ENCODE data around the gene SUOX. TPM values are rescaled to one million over a fixed set of nuclear protein-coding genes. Genes with fewer than 3 reads are reported as not detected.

SUOX gene
- total and polyA plus RNA-seq, 2 of the 4 experiments (the other 2 are of a cell fraction), result 17.8 to 19.4 TPM

GRCh38 chr12:56011509-56012090 is 14.5 kb downstream of the SUOX start:
- no peak overlapping the region for H2AK5ac ChIP-seq (ENCODE audit: low read depth, low read length)
- DNase-seq (no peak), ATAC-seq (ENCODE audit: low read depth) (no peak)
- H3K27ac ChIP-seq (ENCODE audit: insufficient read depth, low read length), result no peak overlapping the region
- peaks cover 7% of the 10 kb centered on the region for H3K9me1 ChIP-seq (ENCODE audit: insufficient read depth, low read length)
- no peak overlapping the region for H2BK120ac ChIP-seq (ENCODE audit: low read depth, low read length)
- dilution Hi-C loops (cut with HindIII; ENCODE audit: low sequenced_read_pairs, unreplicated experiment), result no loop called here
- no peak overlapping the region for H2BK5ac ChIP-seq (ENCODE audit: low read depth, low read length, poor library complexity, severe bottlenecking)
- TF ChIP-seq RCOR1 (IDR thresholded peaks at IDR 0.05; ENCODE audit: insufficient replicate concordance, low read length), result no peak
- no peak for TF ChIP-seq CEBPB (IDR thresholded peaks at IDR 0.05; ENCODE audit: low read depth, low read length)
- no peak for TF ChIP-seq BHLHE40 (IDR thresholded peaks at IDR 0.05; ENCODE audit: low read depth, low read length)
- no peak for TF ChIP-seq MAZ (IDR thresholded peaks at IDR 0.05; ENCODE audit: borderline replicate concordance, low read depth, low read length)
- no peak for TF ChIP-seq POLR2A (IDR thresholded peaks at IDR 0.05; ENCODE audit: low read depth, low read length)
- no peak for TF ChIP-seq SMC3 (IDR thresholded peaks at IDR 0.05; ENCODE audit: low read depth, low read length)
- TF ChIP-seq MXI1 (IDR thresholded peaks at IDR 0.05; ENCODE audit: borderline replicate concordance, low read depth, low read length), result no peak
- TF ChIP-seq ELK1 (IDR thresholded peaks at IDR 0.05; ENCODE audit: borderline replicate concordance, low read depth, low read length), result no peak
- no peak for TF ChIP-seq USF2 (IDR thresholded peaks at IDR 0.05; ENCODE audit: low read depth, low read length)
- TF ChIP-seq FOS (IDR thresholded peaks at IDR 0.05; ENCODE audit: low read depth, low read length), result no peak
- no peak for TF ChIP-seq CTCF (conservative IDR thresholded peaks at IDR 0.05; ENCODE audit: low read depth, low read length)
- no peak for TF ChIP-seq RFX5 (IDR thresholded peaks at IDR 0.05; ENCODE audit: low read depth, low read length)
- no TSS peak for BruUV-seq (replicated peaks)
- no peak overlapping the region for H4K91ac ChIP-seq (ENCODE audit: insufficient read depth, low read depth, low read length)
- no peak overlapping the region for H3K56ac ChIP-seq (ENCODE audit: extremely low read depth, insufficient read depth, low read length)
- H3K14ac ChIP-seq (replicated peaks; ENCODE audit: low read depth, low read length), result no peak overlapping the region
- no peaks in the 10 kb centered on the region for H4K20me1 ChIP-seq (ENCODE audit: insufficient read depth, low read length)
- H3K9me3 ChIP-seq (ENCODE audit: control insufficient read depth, insufficient read depth, low read length), result no peaks in the 10 kb centered on the region
- peaks cover 3 to 12% of the 10 kb centered on the region in 2 experiments; a peak in 3 of 4 replicates for H3K79me1 ChIP-seq (ENCODE audit: low read depth in 1 of 2, low read length in 2 of 2)
- H3K4me3 ChIP-seq (ENCODE audit: insufficient read depth, low read depth, low read length), result no peak overlapping the region
- no peak overlapping the region for H2BK20ac ChIP-seq (ENCODE audit: low read depth, low read length)
- no peak overlapping the region for H3K4me2 ChIP-seq (ENCODE audit: low read depth, low read length)
- in situ Hi-C loops (cut with MboI; ENCODE audit: low sequenced_read_pairs), result no loop called here
- no peaks in the 10 kb centered on the region for H3K27me3 ChIP-seq (ENCODE audit: control insufficient read depth, insufficient read depth, low read length)
- H3K9ac ChIP-seq (ENCODE audit: low read depth, low read length), result no peak overlapping the region
- no peak overlapping the region for H4K5ac ChIP-seq (ENCODE audit: low read depth, low read length)
- no peak overlapping the region for H3K4ac ChIP-seq (ENCODE audit: low read depth, low read length)
- H2AK9ac ChIP-seq (replicated peaks; ENCODE audit: low read depth, low read length, poor library complexity), result no peak overlapping the region
- H3K36me3 ChIP-seq (ENCODE audit: control insufficient read depth, insufficient read depth, low read length), result no peaks in the 10 kb centered on the region; the same call in 1 of the 2 replicates
- H3K18ac ChIP-seq (ENCODE audit: low read depth, low read length), result no peak overlapping the region
- H3K23ac ChIP-seq (ENCODE audit: low read depth, low read length), result 0 out of 2 replicates have a peak overlapping the region, but pooled peaks have one; percentile 43
- H4K8ac ChIP-seq (ENCODE audit: low read depth in 2 of 2, low read length in 2 of 2), result no peak overlapping the region
- no CpG with 5 or more reads among the region's 2 CpGs for WGBS, 2 experiments (ENCODE audit: extremely low coverage in 2 of 2, insufficient read length in 1 of 2)
- CTCF ChIA-PET, result no interaction called here
- POLR2A ChIA-PET (ENCODE audit: unreplicated experiment), result no interaction called here
- intact Hi-C loops (cut with micrococcal nuclease), result no loop called here
- no peaks in the 10 kb centered on the region for H3K4me1 ChIP-seq (ENCODE audit: control insufficient read depth, insufficient read depth, low read length)
- no peak overlapping the region for H2AFZ ChIP-seq (replicated peaks; ENCODE audit: low read length, poor library complexity)
- no peak overlapping the region for H2BK15ac ChIP-seq (ENCODE audit: low read depth, low read length)

Data from IMR-90 (cell line).